GM12865 (cell line): ENCODE data around the gene TMEM74B.

ENCODE experiments used
- DNase-seq: peaks from one replicate; pipeline ENCODE4 v3.0.0; 2010; ENCODE audit warnings: low read depth
- H3K4me3 ChIP-seq: 2 replicates; pipeline ENCODE4 v1.5.1; 2011; ENCODE audit warnings: mild to moderate bottlenecking, low read depth, low read length, control low read depth
- CTCF ChIP-seq: IDR thresholded peaks from 2 replicates; pipeline ENCODE4 v1.5.1; 2011; ENCODE audit warnings: low read length, control low read depth, low read depth, inconsistent platforms; ENCODE audit not compliant: insufficient read depth; ENCODE audit errors: missing control alignments

The TMEM74B gene

DNA sequence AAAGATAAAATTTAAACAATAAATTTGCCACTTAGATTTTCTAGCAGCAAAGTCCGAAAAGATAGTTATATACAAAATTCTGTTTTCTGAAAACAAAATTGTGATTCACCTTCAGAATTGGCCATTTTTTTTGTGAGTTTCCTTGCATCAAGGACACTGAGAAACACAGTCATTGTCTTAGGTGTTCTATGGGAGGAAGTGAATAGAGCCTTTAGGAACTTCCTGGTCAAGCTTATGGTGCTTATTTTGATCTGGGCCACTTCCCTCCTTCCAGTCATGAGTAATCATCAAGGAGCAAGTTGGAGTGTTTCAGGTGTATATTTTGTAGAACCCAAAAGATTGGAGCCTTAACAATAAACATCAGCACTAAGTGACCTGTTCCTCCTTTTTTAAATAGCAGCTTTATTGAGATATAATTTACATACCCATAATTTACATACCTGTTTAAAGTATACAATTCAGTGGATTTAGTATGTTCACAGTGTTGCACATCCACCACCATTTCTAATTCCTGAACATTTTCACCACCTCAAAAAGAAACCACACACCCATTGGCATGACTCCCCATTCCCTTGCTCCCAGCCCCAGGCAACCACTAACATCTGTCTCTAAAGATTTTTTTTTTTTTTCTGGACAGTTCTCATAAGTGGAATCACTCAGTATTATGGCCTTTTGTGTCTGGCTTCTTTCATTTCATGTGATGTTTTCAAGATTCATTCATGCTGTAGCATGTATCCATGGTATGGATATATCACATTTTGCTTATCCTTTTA lies 17.6 kb downstream of the TMEM74B start:
- no peak for TF ChIP-seq CTCF
- DNase-seq = no peak
- no peak overlapping the region for H3K4me3 ChIP-seq

DNA sequence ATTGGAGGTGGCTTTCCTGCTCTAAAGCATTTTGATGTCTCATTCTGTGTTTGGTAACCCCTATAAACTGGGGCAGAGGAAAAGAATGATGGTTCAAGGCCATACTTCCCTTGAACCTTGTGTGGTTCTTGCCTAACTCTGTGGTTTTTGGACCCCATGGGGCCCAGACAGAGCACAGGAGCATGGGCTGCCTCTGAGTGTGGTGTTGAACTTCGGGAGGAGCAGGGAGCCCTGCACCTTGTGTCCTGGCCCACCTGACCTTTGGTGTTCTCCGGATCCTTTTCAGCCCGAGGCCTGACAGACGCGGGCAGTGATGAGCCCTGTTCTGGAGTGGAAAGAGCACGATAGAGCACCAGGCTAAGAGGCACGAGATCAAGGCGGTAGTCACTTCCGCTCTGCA lies 18.8 kb downstream of the TMEM74B start:
- TF ChIP-seq CTCF = no peak
- DNase-seq = no peak
- H3K4me3 ChIP-seq = no peak overlapping the region

- TF ChIP-seq CTCF = no peak
- DNase-seq = no peak
- H3K4me3 ChIP-seq = no peak overlapping the region
Observed at GRCh38 chr20:1165521-1165920, 19.3 kb downstream of the TMEM74B start.

DNA sequence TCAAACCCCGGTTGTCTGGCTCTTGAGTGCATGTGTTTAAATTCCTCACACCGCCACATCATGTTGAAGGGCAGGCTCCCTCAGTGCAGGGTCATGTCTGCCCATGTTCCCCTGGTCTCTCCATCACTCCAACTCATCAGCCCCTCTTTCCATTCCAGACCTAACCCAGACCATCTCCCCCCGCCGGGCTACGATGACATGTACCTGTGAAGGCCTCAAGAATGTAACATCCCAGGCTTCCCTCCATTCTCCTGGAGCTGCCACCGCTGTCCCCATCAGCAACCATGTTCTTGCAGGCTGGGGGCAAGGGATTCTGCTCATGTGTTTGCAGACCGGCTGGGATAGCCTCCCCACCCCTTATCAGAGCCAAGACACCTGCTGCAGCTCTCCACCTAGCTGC lies 19.9 kb downstream of the TMEM74B start:
- no peak for DNase-seq
- no peak overlapping the region for H3K4me3 ChIP-seq
- no peak for TF ChIP-seq CTCF

DNA sequence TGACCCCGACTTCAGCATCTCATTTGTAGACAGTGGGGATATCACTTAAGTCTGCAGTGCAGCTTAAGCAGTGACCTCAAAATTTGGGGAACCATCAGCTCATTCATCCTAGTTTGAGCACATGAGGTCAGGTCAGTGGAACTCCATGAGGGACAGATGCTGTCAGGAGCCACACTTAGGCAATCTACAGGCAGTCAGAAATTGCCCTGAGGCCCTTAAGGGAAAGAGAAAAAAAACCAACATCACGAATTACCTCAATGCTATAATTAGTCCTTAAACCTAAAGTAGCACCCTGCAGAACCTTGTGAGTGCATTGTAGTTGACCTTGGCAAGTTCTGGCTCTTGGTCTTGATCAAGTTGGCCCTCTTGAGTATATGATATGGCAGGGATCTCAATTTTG lies 21.1 kb downstream of the TMEM74B start:
- no peak for DNase-seq
- no peak for TF ChIP-seq CTCF
- H3K4me3 ChIP-seq = no peak overlapping the region

DNA sequence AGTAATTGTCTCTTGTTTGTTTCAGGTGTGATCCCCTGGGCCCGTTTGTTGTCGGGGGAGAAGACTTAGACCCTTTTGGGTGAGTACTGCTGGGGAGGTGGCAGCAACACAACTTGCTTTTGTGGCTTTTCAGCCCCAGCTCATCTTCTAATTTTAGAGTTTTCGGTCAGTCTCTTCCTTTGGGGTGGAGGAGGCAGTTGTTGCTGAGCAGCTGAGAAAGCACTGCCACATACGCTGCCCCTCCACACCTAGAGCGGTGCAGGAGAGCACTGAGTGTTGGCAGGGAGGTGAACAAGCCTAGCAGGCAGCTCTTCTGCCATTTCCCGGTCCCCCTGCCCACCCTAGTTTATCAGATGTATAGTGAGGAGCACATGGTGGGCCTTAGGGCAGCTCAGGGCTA lies 21.7 kb downstream of the TMEM74B start:
- no peak overlapping the region for H3K4me3 ChIP-seq
- DNase-seq = peak; percentile 50
- no peak for TF ChIP-seq CTCF

- no peak for TF ChIP-seq CTCF
- no peak for DNase-seq
- H3K4me3 ChIP-seq = no peak overlapping the region
Observed at GRCh38 chr20:1160991-1161390, 23.8 kb downstream of the TMEM74B start.
